Nephron (organoid): ENCODE measurements around the gene XRRA1.
"Not testable (repeated sequence)": the region's sequence is repeated elsewhere in the genome, so short reads cannot be mapped to it uniquely, and the experiment has no call there.

ENCODE experiments used
- H3K27ac Mint-ChIP-seq, 3 experiments: 2 replicates each; pipeline ENCODE4 v1.8.0; 2020; ENCODE audit warnings: mixed read lengths in 3 of 3, mild to moderate bottlenecking in 2 of 3, moderate library complexity in 1 of 3
- H3K27me3 Mint-ChIP-seq: 2 replicates; pipeline ENCODE4 v1.8.0; 2021; ENCODE audit warnings: low read depth, mild to moderate bottlenecking, moderate library complexity, mixed read lengths
- H3K36me3 Mint-ChIP-seq: 2 replicates; pipeline ENCODE4 v1.8.0; 2020; ENCODE audit warnings: low read depth, mixed read lengths
- H3K4me1 Mint-ChIP-seq: 2 replicates; pipeline ENCODE4 v1.8.0; 2020; ENCODE audit warnings: mixed read lengths
- H3K4me3 Mint-ChIP-seq, 3 experiments: 2 replicates each; pipeline ENCODE4 v1.8.0; 2020; ENCODE audit warnings: mild to moderate bottlenecking in 3 of 3, mixed read lengths in 3 of 3, moderate library complexity in 2 of 3
- H3K9me3 Mint-ChIP-seq: 2 replicates; pipeline ENCODE4 v1.8.0; 2020; ENCODE audit warnings: mixed read lengths
- TF ChIP-seq, protein P1 (sequence below), 3 experiments: fragments of 200-600 bp; sonication (generic); IDR thresholded peaks; one replicate each; pipeline ENCODE4 v1.5.0; 2021; ENCODE audit warnings: antibody characterized with exemption in 3 of 3; ENCODE audit not compliant: unreplicated experiment in 3 of 3

The XRRA1 gene

DNA sequence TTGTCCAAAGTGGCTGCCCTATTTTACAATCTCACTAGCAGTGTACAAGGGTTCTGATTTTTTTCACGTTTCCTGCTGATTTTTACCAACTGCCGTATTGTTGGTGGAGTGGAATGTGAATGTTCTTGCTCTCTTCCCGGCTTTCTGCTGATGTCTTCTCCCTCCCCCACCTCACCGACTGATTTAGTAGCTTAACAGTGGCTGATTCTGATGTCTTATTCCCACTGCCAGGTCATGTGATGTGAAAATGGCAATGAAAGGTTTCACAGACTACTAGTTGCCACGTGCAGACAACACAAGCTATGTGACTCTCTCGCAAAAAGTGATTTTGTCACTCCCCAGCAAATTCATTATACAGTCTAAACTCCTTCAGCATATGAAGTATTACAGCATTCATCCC is 22.5 kb upstream of the XRRA1 start:
- Mint-ChIP-seq H3K4me1 (no peaks in the 10 kb centered on the region), H3K27me3 (no peaks in the 10 kb centered on the region), H3K4me3 (no peak overlapping the region), H3K27ac (no peak overlapping the region), H3K36me3 (peaks cover 62% of the 10 kb centered on the region), H3K9me3 (no peaks in the 10 kb centered on the region)
- TF ChIP-seq, protein P1, sequence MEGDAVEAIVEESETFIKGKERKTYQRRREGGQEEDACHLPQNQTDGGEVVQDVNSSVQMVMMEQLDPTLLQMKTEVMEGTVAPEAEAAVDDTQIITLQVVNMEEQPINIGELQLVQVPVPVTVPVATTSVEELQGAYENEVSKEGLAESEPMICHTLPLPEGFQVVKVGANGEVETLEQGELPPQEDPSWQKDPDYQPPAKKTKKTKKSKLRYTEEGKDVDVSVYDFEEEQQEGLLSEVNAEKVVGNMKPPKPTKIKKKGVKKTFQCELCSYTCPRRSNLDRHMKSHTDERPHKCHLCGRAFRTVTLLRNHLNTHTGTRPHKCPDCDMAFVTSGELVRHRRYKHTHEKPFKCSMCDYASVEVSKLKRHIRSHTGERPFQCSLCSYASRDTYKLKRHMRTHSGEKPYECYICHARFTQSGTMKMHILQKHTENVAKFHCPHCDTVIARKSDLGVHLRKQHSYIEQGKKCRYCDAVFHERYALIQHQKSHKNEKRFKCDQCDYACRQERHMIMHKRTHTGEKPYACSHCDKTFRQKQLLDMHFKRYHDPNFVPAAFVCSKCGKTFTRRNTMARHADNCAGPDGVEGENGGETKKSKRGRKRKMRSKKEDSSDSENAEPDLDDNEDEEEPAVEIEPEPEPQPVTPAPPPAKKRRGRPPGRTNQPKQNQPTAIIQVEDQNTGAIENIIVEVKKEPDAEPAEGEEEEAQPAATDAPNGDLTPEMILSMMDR (IDR thresholded peaks at IDR 0.05; ENCODE audit: unreplicated experiment in 3 of 3) = no peak

DNA sequence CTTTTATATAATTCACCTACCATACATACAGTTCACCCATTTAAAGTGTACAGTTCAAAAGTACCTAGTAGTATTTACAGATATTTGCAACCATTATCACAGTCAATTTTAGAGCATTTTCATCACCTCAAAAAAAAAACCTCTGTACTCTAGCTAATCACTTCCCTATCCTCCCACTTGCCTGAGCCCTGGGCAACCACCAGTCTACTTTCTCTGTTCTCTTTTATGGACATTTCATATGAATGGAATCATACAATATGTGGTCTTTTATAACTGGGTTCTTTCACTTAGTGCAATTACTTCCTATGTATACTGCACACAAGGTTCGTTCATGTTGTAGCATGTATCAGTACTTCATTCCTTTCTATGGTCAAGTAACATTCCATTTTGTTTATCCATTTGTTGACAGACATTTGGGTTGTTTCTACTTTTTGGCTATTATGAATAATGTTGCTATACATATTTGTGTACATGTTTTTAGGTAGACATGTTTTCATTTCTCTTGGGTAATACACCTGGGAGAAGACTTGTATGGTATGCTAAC is 22.0 kb upstream of the XRRA1 start:
- H3K27me3 Mint-ChIP-seq = no peaks in the 10 kb centered on the region
- H3K9me3 Mint-ChIP-seq = no peaks in the 10 kb centered on the region
- TF ChIP-seq, protein P1 (IDR thresholded peaks at IDR 0.05; ENCODE audit: unreplicated experiment in 3 of 3) = no peak
- peaks cover 58% of the 10 kb centered on the region for H3K36me3 Mint-ChIP-seq
- H3K4me3 Mint-ChIP-seq = no peak overlapping the region
- no peak overlapping the region for H3K27ac Mint-ChIP-seq
- no peaks in the 10 kb centered on the region for H3K4me1 Mint-ChIP-seq

DNA sequence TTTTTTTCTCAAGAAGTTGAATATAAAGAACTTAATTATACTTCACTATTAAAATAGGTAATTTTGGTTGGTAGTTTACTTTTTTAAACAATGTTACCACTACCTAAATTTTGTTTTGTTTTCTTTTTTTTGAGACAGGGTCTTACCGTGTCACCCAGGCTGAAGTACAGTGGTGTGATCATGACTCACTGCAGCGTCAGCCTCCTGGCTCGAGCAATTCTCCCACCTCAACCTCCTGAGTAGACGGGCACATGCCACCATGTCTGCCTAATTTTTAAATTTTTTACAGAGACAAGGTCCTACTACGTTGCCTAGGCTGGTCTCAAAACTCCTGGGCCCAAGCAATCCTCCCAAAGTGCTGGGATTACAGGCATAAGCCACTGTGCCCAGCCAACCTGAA is 17.8 kb upstream of the XRRA1 start:
- Mint-ChIP-seq H3K4me1 (no peaks in the 10 kb centered on the region), H3K27me3 (no peaks in the 10 kb centered on the region), H3K4me3 (no peak overlapping the region), H3K27ac (no peak overlapping the region), H3K9me3 (no peaks in the 10 kb centered on the region), H3K36me3 (peaks cover 31% of the 10 kb centered on the region)
- TF ChIP-seq, protein P1 (IDR thresholded peaks at IDR 0.05; ENCODE audit: unreplicated experiment in 3 of 3) = no peak

DNA sequence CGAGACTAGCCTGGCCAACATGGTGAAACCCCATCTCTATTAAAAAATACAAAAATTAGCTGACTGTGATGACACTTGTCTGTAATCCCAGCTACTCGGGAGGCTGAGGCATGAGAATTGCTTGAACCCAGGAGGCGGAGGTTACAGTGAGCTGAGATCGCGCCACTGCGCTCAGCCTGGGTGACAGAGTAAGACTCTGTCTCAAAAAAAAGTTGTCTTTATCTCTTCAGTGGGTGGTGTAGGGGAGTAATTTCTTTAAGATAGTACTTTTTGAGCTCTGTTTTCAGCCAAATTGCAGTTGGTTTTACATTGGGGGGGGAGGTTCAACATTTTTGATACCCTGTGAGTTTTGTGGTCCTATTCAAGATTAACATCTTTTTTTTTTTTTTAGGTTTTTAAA is 11.2 kb upstream of the XRRA1 start:
- H3K4me3 Mint-ChIP-seq, H3K27me3 Mint-ChIP-seq, H3K27ac Mint-ChIP-seq, H3K9me3 Mint-ChIP-seq: not testable (repeated sequence)
- Mint-ChIP-seq H3K4me1 (peaks cover 19% of the 10 kb centered on the region), H3K36me3 (peaks cover 31% of the 10 kb centered on the region)

DNA sequence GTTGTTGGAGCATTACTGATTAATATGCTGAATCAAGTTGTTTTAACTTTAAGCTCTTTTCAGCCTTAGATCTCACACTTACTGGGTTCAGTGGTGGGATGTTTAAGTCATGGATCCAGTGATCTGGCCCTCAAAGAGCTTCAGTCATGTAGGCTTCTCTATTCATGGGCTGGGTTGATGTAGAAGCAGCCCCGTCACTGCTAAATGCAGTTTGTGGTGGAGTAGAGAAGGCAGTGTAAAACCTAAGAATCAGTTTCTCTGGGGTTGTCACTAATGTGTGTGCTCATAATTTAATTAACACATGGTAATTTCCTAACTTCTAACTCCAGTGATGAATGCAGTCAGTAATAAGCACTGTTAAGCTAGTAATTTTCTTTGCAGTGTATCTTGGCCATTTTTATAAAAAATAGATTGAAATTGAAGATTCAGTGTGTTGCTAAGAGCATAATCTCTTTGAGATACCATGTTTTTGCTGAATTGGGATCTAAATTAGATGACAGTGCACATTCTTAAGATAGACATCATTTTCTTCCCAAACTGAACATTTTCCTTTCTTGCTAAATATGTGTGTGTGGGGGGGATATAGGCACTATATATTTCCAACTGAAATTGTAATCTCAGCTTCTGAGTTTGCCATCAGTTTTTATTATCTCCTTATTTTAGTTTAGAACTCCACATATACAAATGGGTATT is 9.2 kb upstream of the XRRA1 start:
- no peaks in the 10 kb centered on the region for H3K27me3 Mint-ChIP-seq
- H3K9me3 Mint-ChIP-seq = no peaks in the 10 kb centered on the region
- no peak overlapping the region for H3K4me3 Mint-ChIP-seq
- peaks cover 19% of the 10 kb centered on the region for H3K4me1 Mint-ChIP-seq
- H3K36me3 Mint-ChIP-seq = peaks cover 39% of the 10 kb centered on the region
- peak overlapping the region in 1 of 3 experiments; percentile 20 for H3K27ac Mint-ChIP-seq
- TF ChIP-seq, protein P1 (IDR thresholded peaks at IDR 0.05; ENCODE audit: unreplicated experiment in 3 of 3) = no peak

DNA sequence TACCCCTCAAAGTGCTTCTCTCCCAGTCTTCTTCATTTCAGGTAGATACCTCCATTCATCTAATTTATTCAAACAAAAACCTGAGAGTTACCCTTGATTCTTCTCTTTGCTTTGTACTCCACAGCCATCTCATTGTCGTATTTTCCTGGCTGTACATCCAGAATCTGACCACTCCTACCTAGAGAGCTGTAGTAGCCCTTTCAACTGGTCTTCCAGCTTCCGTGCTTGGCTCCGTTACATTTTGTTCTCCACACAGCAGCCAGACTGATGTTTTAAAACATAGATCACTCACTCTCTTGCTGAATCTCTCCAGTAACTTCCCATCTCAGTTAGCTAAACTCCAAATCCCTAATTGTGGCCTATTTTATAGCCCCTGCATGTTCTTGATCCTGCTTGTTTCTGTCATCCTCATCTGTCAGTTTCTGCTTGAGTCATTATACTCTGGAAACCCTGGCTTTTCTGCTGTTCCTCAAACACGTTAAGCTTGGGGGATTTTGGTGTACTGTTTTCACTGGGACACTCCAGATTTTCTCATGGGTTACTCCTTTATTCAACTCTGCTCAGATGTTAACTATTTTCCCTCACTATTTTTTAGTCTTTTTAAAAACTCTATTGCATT is 7.6 kb upstream of the XRRA1 start:
- H3K27ac Mint-ChIP-seq = no peak overlapping the region
- H3K9me3 Mint-ChIP-seq = no peaks in the 10 kb centered on the region
- no peak overlapping the region for H3K4me3 Mint-ChIP-seq

More for the DNA sequence above, 7.6 kb upstream of the XRRA1 start:
- Mint-ChIP-seq H3K4me1 (peaks cover 19% of the 10 kb centered on the region), H3K36me3 (peaks cover 45% of the 10 kb centered on the region), H3K27me3 (no peaks in the 10 kb centered on the region)
- TF ChIP-seq, protein P1 (IDR thresholded peaks at IDR 0.05; ENCODE audit: unreplicated experiment in 3 of 3) = no peak
